ENCODE results near the gene BLOC1S5. TPM values are rescaled to one million over a fixed set of nuclear protein-coding genes. Genes with fewer than 3 reads are reported as not detected.

The BLOC1S5 gene
- total RNA-seq, 1 experiment from 2014 or later, result 24.9 TPM

- Histone ChIP-seq H3K36me3 (ENCODE audit: insufficient read depth, low read length) (peaks cover 40% of the 10 kb centered on the region; the same call in 1 of the 2 replicates), H3K27ac (ENCODE audit: low read length) (no peak overlapping the region), H3K9me3 (ENCODE audit: low read length) (no peaks in the 10 kb centered on the region), H3K79me2 (ENCODE audit: low read length) (peaks cover 33% of the 10 kb centered on the region), H3K4me3 (ENCODE audit: low read length) (no peak overlapping the region), H3K9ac (ENCODE audit: low read length) (no peak overlapping the region), H3K9me2 (replicated peaks; ENCODE audit: insufficient read depth, low read length) (no peaks in the 10 kb centered on the region), H3K27me3 (ENCODE audit: low read length) (no peaks in the 10 kb centered on the region), H4K20me1 (ENCODE audit: insufficient read depth, low read depth, low read length) (no peaks in the 10 kb centered on the region; the same call in 1 of the 2 replicates), H3K4me1 (ENCODE audit: low read length) (no peaks in the 10 kb centered on the region), H2AFZ (ENCODE audit: low read length) (no peak overlapping the region), H3K4me2 (ENCODE audit: low read depth, low read length, poor library complexity, severe bottlenecking) (no peak overlapping the region)
- DNase-seq, result no peak
Observed at GRCh38 chr6:8085053-8085511, 20.9 kb upstream of the BLOC1S5 start.

GRCh38 chr6:8084586-8084985, 20.4 kb upstream of the BLOC1S5 start:
- DNase-seq, result no peak
- H3K4me2 ChIP-seq (ENCODE audit: low read depth, low read length, poor library complexity, severe bottlenecking), result no peak overlapping the region
- no peaks in the 10 kb centered on the region for H3K4me1 ChIP-seq (ENCODE audit: low read length)
- no peaks in the 10 kb centered on the region for H3K27me3 ChIP-seq (ENCODE audit: low read length)
- no peak overlapping the region for H3K4me3 ChIP-seq (ENCODE audit: low read length)
- no peaks in the 10 kb centered on the region; the same call in 1 of the 2 replicates for H4K20me1 ChIP-seq (ENCODE audit: insufficient read depth, low read depth, low read length)
- no peak overlapping the region for H2AFZ ChIP-seq (ENCODE audit: low read length)
- H3K9me3 ChIP-seq (ENCODE audit: low read length), result no peaks in the 10 kb centered on the region
- H3K9ac ChIP-seq (ENCODE audit: low read length), result no peak overlapping the region
- H3K9me2 ChIP-seq (replicated peaks; ENCODE audit: insufficient read depth, low read length), result no peaks in the 10 kb centered on the region
- no peak overlapping the region for H3K27ac ChIP-seq (ENCODE audit: low read length)
- peaks cover 33% of the 10 kb centered on the region for H3K79me2 ChIP-seq (ENCODE audit: low read length)
- peaks cover 43% of the 10 kb centered on the region; the same call in 1 of the 2 replicates for H3K36me3 ChIP-seq (ENCODE audit: insufficient read depth, low read length)

GRCh38 chr6:8082954-8083858, 19.0 kb upstream of the BLOC1S5 start:
- no peaks in the 10 kb centered on the region for H3K9me3 ChIP-seq (ENCODE audit: low read length)
- no peak overlapping the region for H3K9ac ChIP-seq (ENCODE audit: low read length)
- H3K9me2 ChIP-seq (replicated peaks; ENCODE audit: insufficient read depth, low read length), result no peaks in the 10 kb centered on the region
- H3K4me3 ChIP-seq (ENCODE audit: low read length), result no peak overlapping the region
- no peak overlapping the region for H3K4me2 ChIP-seq (ENCODE audit: low read depth, low read length, poor library complexity, severe bottlenecking)
- H3K79me2 ChIP-seq (ENCODE audit: low read length), result peaks cover 33% of the 10 kb centered on the region
- no peaks in the 10 kb centered on the region for H3K27me3 ChIP-seq (ENCODE audit: low read length)
- no peak for DNase-seq
- peaks cover 32% of the 10 kb centered on the region; the same call in 1 of the 2 replicates for H3K36me3 ChIP-seq (ENCODE audit: insufficient read depth, low read length)
- no peaks in the 10 kb centered on the region; the same call in 1 of the 2 replicates for H4K20me1 ChIP-seq (ENCODE audit: insufficient read depth, low read depth, low read length)
- no peak overlapping the region for H3K27ac ChIP-seq (ENCODE audit: low read length)
- no peaks in the 10 kb centered on the region for H3K4me1 ChIP-seq (ENCODE audit: low read length)
- no peak overlapping the region for H2AFZ ChIP-seq (ENCODE audit: low read length)

- peaks cover 32% of the 10 kb centered on the region; the same call in 1 of the 2 replicates for H3K36me3 ChIP-seq (ENCODE audit: insufficient read depth, low read length)
- no peaks in the 10 kb centered on the region for H3K4me1 ChIP-seq (ENCODE audit: low read length)
- DNase-seq, result no peak
- no peaks in the 10 kb centered on the region for H3K9me2 ChIP-seq (replicated peaks; ENCODE audit: insufficient read depth, low read length)
- H3K9me3 ChIP-seq (ENCODE audit: low read length), result no peaks in the 10 kb centered on the region
- no peaks in the 10 kb centered on the region; the same call in 1 of the 2 replicates for H4K20me1 ChIP-seq (ENCODE audit: insufficient read depth, low read depth, low read length)
- H3K27me3 ChIP-seq (ENCODE audit: low read length), result no peaks in the 10 kb centered on the region
- no peak overlapping the region for H2AFZ ChIP-seq (ENCODE audit: low read length)
- no peak overlapping the region for H3K4me3 ChIP-seq (ENCODE audit: low read length)
- H3K4me2 ChIP-seq (ENCODE audit: low read depth, low read length, poor library complexity, severe bottlenecking), result no peak overlapping the region
- peaks cover 33% of the 10 kb centered on the region for H3K79me2 ChIP-seq (ENCODE audit: low read length)
- H3K9ac ChIP-seq (ENCODE audit: low read length), result no peak overlapping the region
- H3K27ac ChIP-seq (ENCODE audit: low read length), result no peak overlapping the region
Observed at GRCh38 chr6:8082572-8082953, 18.4 kb upstream of the BLOC1S5 start.

GRCh38 chr6:8080362-8081151, 16.4 kb upstream of the BLOC1S5 start:
- Histone ChIP-seq H3K9me2 (replicated peaks; ENCODE audit: insufficient read depth, low read length) (no peaks in the 10 kb centered on the region), H3K27ac (ENCODE audit: low read length) (no peak overlapping the region), H3K4me1 (ENCODE audit: low read length) (no peaks in the 10 kb centered on the region), H2AFZ (ENCODE audit: low read length) (no peak overlapping the region), H3K9me3 (ENCODE audit: low read length) (no peaks in the 10 kb centered on the region), H3K36me3 (ENCODE audit: insufficient read depth, low read length) (peaks cover 24% of the 10 kb centered on the region; the same call in 1 of the 2 replicates), H3K79me2 (ENCODE audit: low read length) (peaks cover 22% of the 10 kb centered on the region), H3K27me3 (ENCODE audit: low read length) (no peaks in the 10 kb centered on the region), H3K9ac (ENCODE audit: low read length) (no peak overlapping the region), H3K4me2 (ENCODE audit: low read depth, low read length, poor library complexity, severe bottlenecking) (no peak overlapping the region), H4K20me1 (ENCODE audit: insufficient read depth, low read depth, low read length) (no peaks in the 10 kb centered on the region), H3K4me3 (ENCODE audit: low read length) (no peak overlapping the region)
- no peak for DNase-seq

- H3K36me3 ChIP-seq (ENCODE audit: insufficient read depth, low read length), result peaks cover 14% of the 10 kb centered on the region; the same call in 1 of the 2 replicates
- no peak overlapping the region for H3K4me3 ChIP-seq (ENCODE audit: low read length)
- H3K79me2 ChIP-seq (ENCODE audit: low read length), result peaks cover 16% of the 10 kb centered on the region
- no peak for DNase-seq
- no peak overlapping the region for H3K27ac ChIP-seq (ENCODE audit: low read length)
- H3K4me1 ChIP-seq (ENCODE audit: low read length), result no peaks in the 10 kb centered on the region
- H4K20me1 ChIP-seq (ENCODE audit: insufficient read depth, low read depth, low read length), result no peaks in the 10 kb centered on the region
- no peaks in the 10 kb centered on the region for H3K9me2 ChIP-seq (replicated peaks; ENCODE audit: insufficient read depth, low read length)
- no peak overlapping the region for H3K4me2 ChIP-seq (ENCODE audit: low read depth, low read length, poor library complexity, severe bottlenecking)
- no peak overlapping the region for H3K9ac ChIP-seq (ENCODE audit: low read length)
- no peaks in the 10 kb centered on the region for H3K27me3 ChIP-seq (ENCODE audit: low read length)
- no peak overlapping the region for H2AFZ ChIP-seq (ENCODE audit: low read length)
- H3K9me3 ChIP-seq (ENCODE audit: low read length), result no peaks in the 10 kb centered on the region
Observed at GRCh38 chr6:8079126-8079525, 14.9 kb upstream of the BLOC1S5 start.

GRCh38 chr6:8077991-8078390, 13.8 kb upstream of the BLOC1S5 start:
- Histone ChIP-seq H3K36me3 (ENCODE audit: insufficient read depth, low read length) (peaks cover 4% of the 10 kb centered on the region; the same call in 1 of the 2 replicates), H3K9ac (ENCODE audit: low read length) (no peak overlapping the region), H2AFZ (ENCODE audit: low read length) (no peak overlapping the region), H3K79me2 (ENCODE audit: low read length) (peaks cover 5% of the 10 kb centered on the region; the same call in 1 of the 2 replicates), H3K9me2 (replicated peaks; ENCODE audit: insufficient read depth, low read length) (no peaks in the 10 kb centered on the region), H3K27me3 (ENCODE audit: low read length) (no peaks in the 10 kb centered on the region), H3K9me3 (ENCODE audit: low read length) (no peaks in the 10 kb centered on the region), H3K4me1 (ENCODE audit: low read length) (no peaks in the 10 kb centered on the region), H4K20me1 (ENCODE audit: insufficient read depth, low read depth, low read length) (no peaks in the 10 kb centered on the region), H3K4me3 (ENCODE audit: low read length) (no peak overlapping the region), H3K4me2 (ENCODE audit: low read depth, low read length, poor library complexity, severe bottlenecking) (no peak overlapping the region), H3K27ac (ENCODE audit: low read length) (no peak overlapping the region)
- no peak for DNase-seq

- Histone ChIP-seq H3K27me3 (ENCODE audit: low read length) (no peaks in the 10 kb centered on the region), H3K4me3 (ENCODE audit: low read length) (no peak overlapping the region), H3K9me2 (replicated peaks; ENCODE audit: insufficient read depth, low read length) (no peaks in the 10 kb centered on the region), H3K4me1 (ENCODE audit: low read length) (no peaks in the 10 kb centered on the region), H3K4me2 (ENCODE audit: low read depth, low read length, poor library complexity, severe bottlenecking) (no peak overlapping the region), H3K36me3 (ENCODE audit: insufficient read depth, low read length) (peaks cover 4% of the 10 kb centered on the region; the same call in 1 of the 2 replicates), H3K27ac (ENCODE audit: low read length) (no peak overlapping the region), H4K20me1 (ENCODE audit: insufficient read depth, low read depth, low read length) (no peaks in the 10 kb centered on the region), H3K79me2 (ENCODE audit: low read length) (no peaks in the 10 kb centered on the region), H3K9ac (ENCODE audit: low read length) (no peak overlapping the region), H2AFZ (ENCODE audit: low read length) (no peak overlapping the region), H3K9me3 (ENCODE audit: low read length) (no peaks in the 10 kb centered on the region)
- DNase-seq, result no peak
Observed at GRCh38 chr6:8075704-8076103, 11.5 kb upstream of the BLOC1S5 start.

Measured in Karpas-422 (cell line).